Measurements from ENCODE around the gene COMMD4. TPM values are rescaled to one million over a fixed set of nuclear protein-coding genes. Genes with fewer than 3 reads are reported as not detected.
"Not testable (repeated sequence)": the region's sequence is repeated elsewhere in the genome, so short reads cannot be mapped to it uniquely, and the experiment has no call there.

Gene COMMD4
- total RNA-seq, 1 donor = 61.7 TPM

GRCh38 chr15:75325922-75326321 is 9.9 kb upstream of the COMMD4 start:
- DNase-seq (ENCODE audit: low read depth) = no peak
- TF ChIP-seq, protein P1, sequence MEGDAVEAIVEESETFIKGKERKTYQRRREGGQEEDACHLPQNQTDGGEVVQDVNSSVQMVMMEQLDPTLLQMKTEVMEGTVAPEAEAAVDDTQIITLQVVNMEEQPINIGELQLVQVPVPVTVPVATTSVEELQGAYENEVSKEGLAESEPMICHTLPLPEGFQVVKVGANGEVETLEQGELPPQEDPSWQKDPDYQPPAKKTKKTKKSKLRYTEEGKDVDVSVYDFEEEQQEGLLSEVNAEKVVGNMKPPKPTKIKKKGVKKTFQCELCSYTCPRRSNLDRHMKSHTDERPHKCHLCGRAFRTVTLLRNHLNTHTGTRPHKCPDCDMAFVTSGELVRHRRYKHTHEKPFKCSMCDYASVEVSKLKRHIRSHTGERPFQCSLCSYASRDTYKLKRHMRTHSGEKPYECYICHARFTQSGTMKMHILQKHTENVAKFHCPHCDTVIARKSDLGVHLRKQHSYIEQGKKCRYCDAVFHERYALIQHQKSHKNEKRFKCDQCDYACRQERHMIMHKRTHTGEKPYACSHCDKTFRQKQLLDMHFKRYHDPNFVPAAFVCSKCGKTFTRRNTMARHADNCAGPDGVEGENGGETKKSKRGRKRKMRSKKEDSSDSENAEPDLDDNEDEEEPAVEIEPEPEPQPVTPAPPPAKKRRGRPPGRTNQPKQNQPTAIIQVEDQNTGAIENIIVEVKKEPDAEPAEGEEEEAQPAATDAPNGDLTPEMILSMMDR (IDR thresholded peaks at IDR 0.05; ENCODE audit: insufficient read depth, low read depth, low read length) = no peak
- H3K4me3 ChIP-seq (ENCODE audit: low read depth, low read length) = no peak overlapping the region

DNA sequence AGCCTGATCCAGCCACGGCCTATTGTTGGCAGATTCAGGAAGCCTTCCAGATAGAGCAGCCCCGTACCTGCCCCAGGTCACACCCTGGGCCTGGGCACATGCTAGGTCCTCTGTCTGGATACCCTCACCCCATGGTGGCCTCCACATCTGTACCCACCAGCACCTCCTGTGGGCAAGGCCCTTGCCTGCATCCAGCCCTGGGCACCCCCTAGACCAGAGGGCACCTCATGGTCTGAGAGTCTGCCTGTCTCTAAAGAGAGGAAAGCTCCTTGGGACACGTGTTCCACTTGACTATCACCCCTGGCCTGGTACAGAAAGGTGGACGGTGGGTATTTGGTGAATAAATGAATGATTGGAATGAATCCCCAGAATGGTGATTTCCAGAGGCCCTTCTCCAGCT is 8.9 kb upstream of the COMMD4 start:
- DNase-seq (ENCODE audit: low read depth) = no peak
- no peak overlapping the region for H3K4me3 ChIP-seq (ENCODE audit: low read depth, low read length)
- TF ChIP-seq, protein P1 (IDR thresholded peaks at IDR 0.05; ENCODE audit: insufficient read depth, low read depth, low read length) = no peak

DNA sequence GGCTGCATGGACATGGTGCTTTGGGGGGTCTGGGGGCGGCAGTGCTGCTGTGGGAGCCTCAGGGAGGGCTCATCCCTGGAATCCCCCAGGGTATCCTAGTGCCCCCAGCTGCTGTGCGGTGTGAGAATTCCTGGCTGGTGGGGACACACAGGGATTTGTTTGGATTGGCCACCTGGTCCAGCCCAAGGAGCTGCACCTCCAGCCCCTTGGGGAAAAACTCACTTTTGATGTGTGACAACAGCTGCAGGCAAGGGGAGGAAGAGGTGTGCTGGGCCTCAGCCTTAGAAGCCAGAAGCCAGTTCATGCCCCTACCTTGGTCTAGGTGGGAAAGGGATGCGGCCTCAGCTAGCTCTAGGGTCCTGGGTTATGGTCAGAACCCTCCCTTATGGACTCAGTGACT is 8.4 kb upstream of the COMMD4 start:
- TF ChIP-seq, protein P1 (IDR thresholded peaks at IDR 0.05; ENCODE audit: insufficient read depth, low read depth, low read length) = no peak
- no peak overlapping the region for H3K4me3 ChIP-seq (ENCODE audit: low read depth, low read length)
- no peak for DNase-seq (ENCODE audit: low read depth)

GRCh38 chr15:75328493-75329314 is 7.2 kb upstream of the COMMD4 start:
- TF ChIP-seq, protein P1 (IDR thresholded peaks at IDR 0.05; ENCODE audit: insufficient read depth, low read depth, low read length) = no peak
- DNase-seq (ENCODE audit: low read depth) = no peak
- no peak overlapping the region for H3K4me3 ChIP-seq (ENCODE audit: low read depth, low read length)

DNA sequence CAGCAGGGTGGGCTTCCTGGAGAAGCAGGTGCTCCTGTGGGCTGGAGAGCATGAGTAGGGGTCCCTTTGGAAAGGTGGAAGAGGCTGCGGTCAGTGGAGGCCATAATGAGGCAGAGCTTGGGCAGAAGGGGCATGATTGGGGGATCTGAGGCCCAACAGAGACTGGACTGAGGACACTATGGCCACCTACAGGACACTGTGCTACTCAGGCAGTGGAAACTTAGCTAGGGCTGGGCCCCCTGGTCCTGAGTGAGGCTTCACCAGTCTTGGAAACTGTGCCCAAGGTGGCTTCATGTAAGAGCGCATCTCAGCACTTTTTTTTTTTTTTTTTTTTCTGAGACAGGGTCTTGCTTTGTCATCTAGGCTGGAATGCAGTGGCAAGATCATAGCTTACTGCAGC is 6.3 kb upstream of the COMMD4 start:
- DNase-seq (ENCODE audit: low read depth) = no peak
- H3K4me3 ChIP-seq (ENCODE audit: low read depth, low read length) = no peak overlapping the region
- TF ChIP-seq, protein P1 (IDR thresholded peaks at IDR 0.05; ENCODE audit: insufficient read depth, low read depth, low read length) = no peak

GRCh38 chr15:75332093-75332492 is 3.8 kb upstream of the COMMD4 start:
- not testable (repeated sequence) for H3K4me3 ChIP-seq (ENCODE audit: low read depth, low read length); DNase-seq (ENCODE audit: low read depth)

DNA sequence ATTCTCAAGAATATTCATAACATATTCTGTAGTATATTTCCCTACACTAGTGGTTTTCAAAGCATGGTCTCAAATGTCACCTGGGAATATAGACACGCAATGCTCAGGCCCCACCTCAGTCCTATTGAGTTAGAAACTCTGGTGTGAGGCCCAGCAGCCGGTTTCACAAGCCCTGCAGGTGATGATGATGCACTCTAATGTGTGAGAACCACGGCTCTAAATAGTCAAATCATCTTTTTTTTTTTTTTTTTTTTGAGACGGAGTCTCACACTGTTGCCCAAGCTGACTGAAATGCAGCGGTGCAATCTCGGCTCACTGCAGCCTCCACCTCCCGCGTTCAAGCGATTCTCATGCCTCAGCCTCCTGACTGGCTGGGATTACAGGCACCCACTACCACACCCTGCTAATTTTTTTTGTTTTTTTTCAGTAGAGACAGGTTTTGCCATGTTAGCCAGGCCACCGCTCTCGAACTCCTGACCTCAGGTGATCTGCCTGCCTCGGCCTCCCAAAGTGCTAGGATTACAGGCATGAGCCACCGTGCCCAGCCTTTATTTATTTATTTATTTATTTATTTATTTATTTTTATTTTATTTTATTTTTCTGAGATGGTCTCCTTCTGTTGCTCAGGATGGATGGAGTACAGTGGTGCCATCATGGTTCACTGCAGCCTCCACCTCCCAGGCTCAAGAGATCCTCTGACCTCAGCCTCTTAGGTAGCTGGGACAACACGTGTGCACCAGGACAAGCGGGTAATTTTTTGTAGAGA is 2.0 kb upstream of the COMMD4 start:
- not testable (repeated sequence) for DNase-seq (ENCODE audit: low read depth); H3K4me3 ChIP-seq (ENCODE audit: low read depth, low read length)

Measured in fibroblast of villous mesenchyme (primary cell).